ENCODE measurements around the gene CNPY2. TPM values are rescaled to one million over a fixed set of nuclear protein-coding genes. Genes with fewer than 3 reads are reported as not detected.

Gene CNPY2
- total RNA-seq, 2 experiments from 2014 or later, result 81.0 to 81.7 TPM

DNA sequence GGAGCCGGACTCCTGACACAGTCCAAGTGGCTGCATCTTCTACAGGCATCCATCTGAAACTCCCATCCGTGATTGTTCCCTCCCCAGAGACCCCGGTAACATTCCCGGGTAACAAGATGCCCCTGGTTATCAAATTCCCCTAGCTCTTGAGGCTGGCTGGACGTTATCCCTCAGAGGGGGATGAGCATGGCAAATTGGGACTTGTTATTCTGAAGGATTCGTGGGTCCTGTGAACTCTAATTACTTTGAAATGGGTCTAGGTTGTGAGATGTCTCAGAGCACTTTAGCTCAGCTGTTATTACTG is 18.7 kb upstream of the CNPY2 start:
- TF ChIP-seq, protein P1, sequence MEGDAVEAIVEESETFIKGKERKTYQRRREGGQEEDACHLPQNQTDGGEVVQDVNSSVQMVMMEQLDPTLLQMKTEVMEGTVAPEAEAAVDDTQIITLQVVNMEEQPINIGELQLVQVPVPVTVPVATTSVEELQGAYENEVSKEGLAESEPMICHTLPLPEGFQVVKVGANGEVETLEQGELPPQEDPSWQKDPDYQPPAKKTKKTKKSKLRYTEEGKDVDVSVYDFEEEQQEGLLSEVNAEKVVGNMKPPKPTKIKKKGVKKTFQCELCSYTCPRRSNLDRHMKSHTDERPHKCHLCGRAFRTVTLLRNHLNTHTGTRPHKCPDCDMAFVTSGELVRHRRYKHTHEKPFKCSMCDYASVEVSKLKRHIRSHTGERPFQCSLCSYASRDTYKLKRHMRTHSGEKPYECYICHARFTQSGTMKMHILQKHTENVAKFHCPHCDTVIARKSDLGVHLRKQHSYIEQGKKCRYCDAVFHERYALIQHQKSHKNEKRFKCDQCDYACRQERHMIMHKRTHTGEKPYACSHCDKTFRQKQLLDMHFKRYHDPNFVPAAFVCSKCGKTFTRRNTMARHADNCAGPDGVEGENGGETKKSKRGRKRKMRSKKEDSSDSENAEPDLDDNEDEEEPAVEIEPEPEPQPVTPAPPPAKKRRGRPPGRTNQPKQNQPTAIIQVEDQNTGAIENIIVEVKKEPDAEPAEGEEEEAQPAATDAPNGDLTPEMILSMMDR (IDR thresholded peaks at IDR 0.05), result no peak
- intact Hi-C loops (cut with micrococcal nuclease), result loop anchor here (1.0 kb wide), 1 partner anchor 134 kb away; the partner anchor contains the start of gene SPRYD4
- CTCF ChIA-PET, result interaction anchor here (2.9 to 3.3 kb wide), 2 partner anchors 25 to 130 kb away, joined by 10 to 13 read pairs; partner anchors contain the start of gene STAT2
- peak overlapping the region; percentile 99 for H3K27ac Mint-ChIP-seq
- peaks cover 15% of the 10 kb centered on the region for H3K36me3 Mint-ChIP-seq (ENCODE audit: low read depth)
- no peaks in the 10 kb centered on the region for H3K27me3 Mint-ChIP-seq
- H3K4me3 Mint-ChIP-seq, result peak overlapping the region; percentile 86
- no peaks in the 10 kb centered on the region for H3K9me3 Mint-ChIP-seq
- H3K4me1 Mint-ChIP-seq (ENCODE audit: low read depth), result peaks cover 45% of the 10 kb centered on the region
- DNase-seq (no peak), ATAC-seq (no peak)
- POLR2A ChIA-PET, result interaction anchor here (0.8 to 3.8 kb wide), 6 partner anchors 10 to 196 kb away, joined by 3 to 28 read pairs (median 4); partner anchors contain the start of genes CNPY2, CS, STAT2 and TIMELESS

DNA sequence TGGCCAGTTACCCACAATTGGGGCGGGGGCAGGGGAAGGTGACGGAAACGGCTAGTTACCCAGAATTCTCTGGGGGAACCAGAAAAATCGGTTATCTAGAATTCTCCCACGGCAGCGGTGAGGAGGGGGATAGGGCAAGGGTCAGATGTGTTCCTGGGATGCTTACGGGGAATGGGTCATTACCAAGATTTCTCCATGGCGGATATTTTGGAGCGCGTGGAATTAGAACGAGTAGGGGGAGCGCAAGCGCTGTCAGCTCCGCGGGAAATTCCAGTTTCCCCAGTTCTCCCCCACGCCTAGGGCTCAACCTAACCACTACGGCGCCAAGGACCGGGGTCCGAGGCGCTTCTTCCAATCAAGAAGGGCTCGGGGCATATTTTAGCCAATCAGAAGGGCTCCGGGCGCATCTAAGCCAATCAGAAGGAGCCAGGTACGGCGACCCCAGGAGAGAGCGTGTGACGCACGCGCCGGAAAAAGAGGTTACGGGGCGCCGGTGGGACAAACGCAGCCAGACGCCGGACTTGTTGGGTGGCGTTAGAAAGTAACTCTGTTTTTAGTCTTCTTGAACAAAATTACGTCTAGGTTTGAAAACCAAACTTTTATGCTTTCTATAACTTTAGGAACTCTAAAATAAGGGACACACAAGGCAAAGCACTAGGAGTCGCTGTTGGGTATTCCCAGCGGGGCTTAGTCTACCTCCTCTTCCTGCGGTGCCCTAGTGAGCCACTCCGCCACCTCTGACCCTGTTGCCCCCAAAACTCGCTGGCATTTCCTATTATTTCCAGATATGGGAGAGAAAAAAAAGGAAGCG is 18.1 kb upstream of the CNPY2 start, which contains the start of gene PAN2:
Gene PAN2, minus strand, starts transcription at position 322 of the 811 bp plus-strand sequence. CDS start 906 bp downstream, outside the sequence.
- intact Hi-C loops (cut with micrococcal nuclease), result loop anchor here (1.0 kb wide), 1 partner anchor 134 kb away; the partner anchor contains the start of gene SPRYD4
- Mint-ChIP-seq H3K4me3 (peak within 1 kb of the TSS; percentile 86), H3K27ac (peak within 1 kb of the TSS; percentile 99), H3K36me3 (ENCODE audit: low read depth) (peaks cover 10% of the 10 kb centered on the region), H3K9me3 (no peaks in the 10 kb centered on the region), H3K27me3 (no peaks in the 10 kb centered on the region), H3K4me1 (ENCODE audit: low read depth) (peaks cover 40% of the 10 kb centered on the region)
- ChIA-PET POLR2A (interaction anchor here (0.8 to 3.8 kb wide), 10 partner anchors 9 to 196 kb away, joined by 3 to 28 read pairs (median 4); partner anchors contain the start of genes CNPY2, CS, RNF41 and STAT2), CTCF (interaction anchor here (0.9 to 3.3 kb wide), 8 partner anchors 9 to 216 kb away, joined by 3 to 13 read pairs (median 4); partner anchors contain the start of genes STAT2, TIMELESS and ZC3H10)
- TF ChIP-seq, protein P1 (IDR thresholded peaks at IDR 0.05), result peak; percentile 61
- ATAC-seq, result peak; percentile 87
- peak; percentile 98 for DNase-seq

DNA sequence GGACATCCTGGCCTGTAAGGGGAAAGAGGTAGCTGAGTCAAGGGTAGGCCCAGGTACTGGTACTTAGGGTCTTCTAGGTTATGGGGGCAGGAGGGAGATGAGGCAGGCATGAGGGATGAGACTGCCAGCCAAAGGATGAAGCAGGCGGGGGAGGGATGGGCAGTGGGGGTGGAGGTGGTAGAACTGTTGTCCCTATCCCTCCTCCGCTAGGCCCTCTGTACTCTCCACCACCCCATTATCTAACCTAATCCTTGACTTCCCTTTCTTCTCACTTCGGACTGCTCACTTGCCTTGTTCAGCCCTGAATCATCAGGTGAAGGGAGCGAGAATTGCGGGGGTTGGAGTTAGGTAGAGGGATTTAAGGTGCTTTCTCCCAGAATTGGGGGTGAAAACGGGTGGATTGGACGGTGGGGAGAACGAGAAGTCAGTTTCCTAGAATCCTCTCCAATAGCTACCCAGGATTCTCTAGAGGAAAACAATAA is 17.4 kb upstream of the CNPY2 start:
- DNase-seq (no peak), ATAC-seq (peak; percentile 9)
- Mint-ChIP-seq H3K4me1 (ENCODE audit: low read depth) (peaks cover 35% of the 10 kb centered on the region), H3K4me3 (peak overlapping the region; percentile 86), H3K27ac (peak overlapping the region; percentile 99), H3K36me3 (ENCODE audit: low read depth) (peaks cover 9% of the 10 kb centered on the region), H3K9me3 (no peaks in the 10 kb centered on the region), H3K27me3 (no peaks in the 10 kb centered on the region)
- TF ChIP-seq, protein P1 (IDR thresholded peaks at IDR 0.05), result no peak
- intact Hi-C loops (cut with micrococcal nuclease), result no loop called here
- CTCF ChIA-PET, result interaction anchor here (0.9 to 3.3 kb wide), 8 partner anchors 9 to 215 kb away, joined by 3 to 13 read pairs (median 4); partner anchors contain the start of genes STAT2, TIMELESS and ZC3H10
- POLR2A ChIA-PET, result interaction anchor here (0.8 to 3.8 kb wide), 9 partner anchors 8 to 116 kb away, joined by 3 to 28 read pairs (median 4); partner anchors contain the start of genes CNPY2, RNF41, STAT2 and TIMELESS

DNA sequence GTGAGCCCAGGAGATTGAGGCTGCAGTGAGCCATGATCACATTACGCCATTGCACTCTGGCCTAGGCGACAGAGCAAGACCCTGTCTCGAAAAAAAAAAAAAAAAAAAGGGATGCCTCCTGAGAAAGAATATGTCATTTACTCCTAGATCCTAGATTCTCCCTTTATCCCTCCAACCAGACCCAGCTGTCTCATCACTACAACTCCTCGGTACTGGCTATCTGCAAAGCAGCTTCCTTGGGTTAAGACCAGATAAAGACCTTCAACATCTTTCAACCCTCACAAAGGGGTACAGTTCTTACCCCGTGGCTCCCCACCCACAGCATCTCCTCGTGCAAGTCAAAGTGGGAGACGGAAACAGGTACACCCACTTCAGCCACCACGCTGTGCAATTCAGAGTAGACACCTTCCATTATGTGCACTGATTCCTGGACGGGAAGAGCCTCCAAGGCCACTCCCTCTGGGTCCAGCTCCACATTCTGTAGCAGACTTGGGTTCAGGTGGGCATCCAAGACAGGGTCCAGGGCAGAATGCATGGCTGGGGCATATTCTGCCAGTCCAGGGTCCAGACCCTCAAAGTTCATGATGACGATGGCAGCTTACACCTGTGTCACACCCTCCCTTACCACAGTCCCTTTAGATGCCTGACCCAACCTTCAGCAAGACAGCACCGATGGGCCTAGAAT is 16.9 kb upstream of the CNPY2 start:
- H3K4me3 Mint-ChIP-seq, result peak overlapping the region; percentile 86
- no peak for ATAC-seq
- POLR2A ChIA-PET, result interaction anchor here (0.6 to 3.8 kb wide), 9 partner anchors 8 to 117 kb away, joined by 3 to 28 read pairs (median 4); partner anchors contain the start of genes CNPY2, RNF41, STAT2 and TIMELESS

More for the DNA sequence above, 16.9 kb upstream of the CNPY2 start:
- no peak for DNase-seq
- Mint-ChIP-seq H3K4me1 (ENCODE audit: low read depth) (peaks cover 29% of the 10 kb centered on the region), H3K27ac (peak overlapping the region; percentile 99), H3K9me3 (no peaks in the 10 kb centered on the region), H3K36me3 (ENCODE audit: low read depth) (peaks cover 9% of the 10 kb centered on the region), H3K27me3 (no peaks in the 10 kb centered on the region)
- TF ChIP-seq, protein P1 (IDR thresholded peaks at IDR 0.05), result no peak
- intact Hi-C loops (cut with micrococcal nuclease), result no loop called here
- CTCF ChIA-PET, result interaction anchor here (0.9 to 2.9 kb wide), 8 partner anchors 8 to 215 kb away, joined by 3 to 10 read pairs (median 4); partner anchors contain the start of genes TIMELESS and ZC3H10
